VCaP (cell line): ENCODE results near the gene PDE8B.

Experiments used
- H3K27ac ChIP-seq: fragments of 450-650 bp; 2 replicates; pipeline ENCODE4 v1.5.1; 2017
- CTCF ChIP-seq: fragments of 450-650 bp; conservative IDR thresholded peaks from 2 replicates; pipeline ENCODE4 v1.5.1; 2017; ENCODE audit warnings: mild to moderate bottlenecking, moderate library complexity

The PDE8B gene

GRCh38 chr5:77171141-77171910, 39.2 kb upstream of the PDE8B start:
- no peak overlapping the region for H3K27ac ChIP-seq
- TF ChIP-seq CTCF: no peak

- no peak overlapping the region for H3K27ac ChIP-seq
- TF ChIP-seq CTCF: no peak
Measured at GRCh38 chr5:77172713-77173328, 37.7 kb upstream of the PDE8B start.

GRCh38 chr5:77174526-77174925, 36.0 kb upstream of the PDE8B start:
- TF ChIP-seq CTCF: no peak
- H3K27ac ChIP-seq: no peak overlapping the region

DNA sequence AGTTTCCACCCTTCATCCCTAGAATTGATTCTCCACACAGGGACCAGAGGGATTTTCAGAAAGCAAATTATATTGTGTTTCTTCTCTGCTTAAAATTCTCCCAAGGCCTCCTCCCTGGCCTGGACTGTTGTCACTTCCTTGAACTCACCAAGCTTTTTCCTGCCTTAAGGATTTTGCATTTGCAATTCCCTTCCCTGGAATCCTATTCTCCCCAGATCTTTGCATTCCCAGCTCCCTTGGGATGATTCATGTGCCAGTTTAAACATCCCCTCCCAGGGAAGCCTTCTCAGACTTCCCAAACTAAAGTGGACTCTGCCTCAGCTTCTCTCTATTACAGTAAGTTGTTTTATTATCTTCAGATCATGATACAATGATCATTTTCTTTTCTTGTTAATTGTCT, 35.2 kb upstream of the PDE8B start:
- no peak overlapping the region for H3K27ac ChIP-seq
- no peak for TF ChIP-seq CTCF

DNA sequence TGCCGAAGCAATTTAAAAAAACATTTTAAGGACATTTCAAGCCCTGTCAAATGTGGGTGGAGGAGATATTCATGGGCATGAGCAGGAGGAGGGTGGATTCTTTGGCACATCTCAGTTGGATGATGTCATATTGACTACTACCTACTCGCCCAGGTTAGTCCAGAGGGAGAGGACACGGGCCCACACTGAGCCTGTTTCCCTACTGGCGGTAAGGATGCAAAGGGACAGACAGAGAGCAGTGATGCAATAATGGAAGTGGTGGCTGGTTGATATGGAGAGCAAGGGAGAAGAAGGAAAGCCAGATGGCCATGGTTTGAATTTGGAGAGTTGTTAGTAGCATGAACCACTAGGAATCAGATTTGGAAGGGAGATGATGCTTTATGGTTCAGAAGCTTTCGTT, 34.1 kb upstream of the PDE8B start:
- H3K27ac ChIP-seq: no peak overlapping the region
- TF ChIP-seq CTCF: no peak

GRCh38 chr5:77177576-77177975, 32.9 kb upstream of the PDE8B start:
- TF ChIP-seq CTCF: no peak
- no peak overlapping the region for H3K27ac ChIP-seq

DNA sequence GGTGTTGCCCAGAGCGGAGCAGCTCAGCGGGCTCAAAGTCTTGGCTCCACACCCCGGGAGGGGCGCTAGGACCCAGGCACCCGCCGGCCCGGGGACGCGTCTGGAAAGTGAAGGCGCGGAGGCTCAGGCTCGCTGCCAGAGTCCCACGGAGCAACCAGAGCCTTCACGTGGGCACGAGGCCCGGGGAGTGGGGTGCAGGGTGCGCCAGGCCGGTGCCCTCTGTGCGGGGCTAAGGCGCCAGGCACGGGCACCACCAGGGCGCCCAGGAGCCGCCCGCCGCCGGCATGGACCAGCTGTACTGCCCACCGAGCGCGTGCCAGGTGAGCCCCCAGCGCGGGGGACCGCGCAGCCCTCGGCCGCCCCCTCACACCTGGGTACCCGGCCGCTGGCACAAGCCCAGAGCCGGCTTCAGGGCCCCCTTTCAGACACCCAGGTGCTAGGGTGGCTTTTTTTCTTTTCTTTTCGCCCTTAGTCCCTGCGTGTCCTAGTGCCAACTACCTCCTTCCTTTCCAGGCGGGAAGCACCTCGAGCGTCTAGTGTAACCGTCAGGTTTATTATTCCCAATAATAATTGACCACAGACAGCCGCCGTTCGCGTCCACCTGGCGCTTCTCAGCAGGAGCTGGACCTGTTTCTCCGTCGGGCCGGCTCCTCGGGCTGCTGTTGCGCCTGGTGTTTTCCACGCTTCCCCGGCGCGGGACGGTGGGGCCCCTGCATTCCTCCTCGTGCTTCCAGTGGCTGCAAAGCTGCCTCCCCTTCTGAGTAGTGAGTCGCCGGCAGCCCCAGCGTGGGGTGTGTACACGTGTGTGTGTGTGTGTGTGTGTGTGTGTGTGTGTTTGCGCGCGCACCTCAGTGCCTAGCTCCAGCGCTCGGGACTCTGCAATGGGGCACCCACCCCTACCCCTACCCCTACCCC, 30.1 kb upstream of the PDE8B start:
- no peak for TF ChIP-seq CTCF
- peak overlapping the region; percentile 79; the same call in 1 of the 2 replicates for H3K27ac ChIP-seq
